ENCODE measurements around the gene LMO7.
"Not testable (repeated sequence)": the region's sequence is repeated elsewhere in the genome, so short reads cannot be mapped to it uniquely, and the experiment has no call there.

The LMO7 gene

GRCh38 chr13:75648446-75648845 is 12.3 kb downstream of the LMO7 start:
- DNase-seq: no peak

GRCh38 chr13:75651013-75651412 is 14.9 kb downstream of the LMO7 start:
- no peak for DNase-seq

- DNase-seq: no peak
Observed at GRCh38 chr13:75652726-75653125, 16.6 kb downstream of the LMO7 start.

- no peak for DNase-seq
Observed at GRCh38 chr13:75656425-75656989, 20.4 kb downstream of the LMO7 start.

GRCh38 chr13:75657111-75657510 is 21.0 kb downstream of the LMO7 start:
- DNase-seq: no peak

GRCh38 chr13:75660694-75661093 is 24.6 kb downstream of the LMO7 start:
- DNase-seq: no peak

- no peak for DNase-seq
Observed at GRCh38 chr13:75661443-75661842, 25.3 kb downstream of the LMO7 start.

GRCh38 chr13:75666646-75667351 is 30.7 kb downstream of the LMO7 start:
- DNase-seq: no peak

GRCh38 chr13:75669706-75670105 is 33.6 kb downstream of the LMO7 start:
- no peak for DNase-seq

- no peak for DNase-seq
Observed at GRCh38 chr13:75670496-75670895, 34.4 kb downstream of the LMO7 start.

- no peak for DNase-seq
Observed at GRCh38 chr13:75675421-75675820, 39.3 kb downstream of the LMO7 start.

- DNase-seq: no peak
Observed at GRCh38 chr13:75679459-75679858, 43.3 kb downstream of the LMO7 start.

GRCh38 chr13:75680251-75680650 is 44.1 kb downstream of the LMO7 start:
- DNase-seq: not testable (repeated sequence)

- no peak for DNase-seq
Observed at GRCh38 chr13:75682326-75682725, 46.2 kb downstream of the LMO7 start.

GRCh38 chr13:75685239-75685697 is 49.1 kb downstream of the LMO7 start:
- DNase-seq: no peak

GRCh38 chr13:75687150-75687763 is 51.1 kb downstream of the LMO7 start:
- no peak for DNase-seq

GRCh38 chr13:75689686-75690085 is 53.6 kb downstream of the LMO7 start:
- no peak for DNase-seq

GRCh38 chr13:75690607-75691006 is 54.5 kb downstream of the LMO7 start:
- DNase-seq: no peak

- no peak for DNase-seq
Observed at GRCh38 chr13:75691183-75691582, 55.1 kb downstream of the LMO7 start.

- DNase-seq: no peak
Observed at GRCh38 chr13:75693227-75693626, 57.1 kb downstream of the LMO7 start.

GRCh38 chr13:75694722-75695121 is 58.6 kb downstream of the LMO7 start:
- no peak for DNase-seq

- DNase-seq: peak; percentile 60 to 68
Observed at GRCh38 chr13:75695908-75696307, 59.8 kb downstream of the LMO7 start.

GRCh38 chr13:75699062-75699461 is 62.9 kb downstream of the LMO7 start:
- DNase-seq: no peak

- not testable (repeated sequence) for DNase-seq
Observed at GRCh38 chr13:75699717-75700116, 63.6 kb downstream of the LMO7 start.
